HepG2 (cell line): ENCODE data around the gene CNTN2. TPM values are rescaled to one million over a fixed set of nuclear protein-coding genes. Genes with fewer than 3 reads are reported as not detected.

Experiments
- ATF1 ChIP-seq: IDR thresholded peaks from 2 replicates; pipeline ENCODE4 v1.6.1; 2016; ENCODE audit warnings: mild to moderate bottlenecking, control low read depth
- FOXP1 ChIP-seq, 2 experiments: fragments of 450-650 bp in 1 of 2; IDR thresholded peaks; 2 replicates each; pipeline ENCODE4 v1.6.1; 2017 to 2018; ENCODE audit warnings: antibody characterized with exemption in 1 of 2
- HOXA5 ChIP-seq: sonication (generic); formaldehyde crosslinking; IDR thresholded peaks from 2 replicates; pipeline ENCODE4 v1.4.0; 2020; ENCODE audit warnings: missing genetic modification reagents
- JUNB ChIP-seq: sonication (generic); formaldehyde crosslinking; IDR thresholded peaks from 2 replicates; pipeline ENCODE4 v1.8.0; 2022; ENCODE audit warnings: missing genetic modification reagents, mild to moderate bottlenecking, borderline replicate concordance
- NCOA5 ChIP-seq: sonication (generic); formaldehyde crosslinking; IDR thresholded peaks from 2 replicates; pipeline ENCODE4 v1.4.0; 2020; ENCODE audit warnings: missing genetic modification reagents
- NCOR1 ChIP-seq: fragments of 200-600 bp; sonication (generic); IDR thresholded peaks from 2 replicates; pipeline ENCODE4 v1.7.0; 2017; ENCODE audit warnings: antibody characterized with exemption, low read length, borderline replicate concordance
- NFAT5 ChIP-seq: sonication (generic); formaldehyde crosslinking; IDR thresholded peaks from 2 replicates; pipeline ENCODE4 v1.4.0; 2020; ENCODE audit warnings: missing genetic modification reagents
- NFKB2 ChIP-seq: sonication (generic); formaldehyde crosslinking; IDR thresholded peaks from 2 replicates; pipeline ENCODE4 v1.4.0; 2020; ENCODE audit warnings: missing genetic modification reagents, borderline replicate concordance
- POGZ ChIP-seq: sonication (generic); formaldehyde crosslinking; IDR thresholded peaks from 2 replicates; pipeline ENCODE4 v1.4.0; 2020; ENCODE audit warnings: mild to moderate bottlenecking, missing genetic modification reagents
- SETDB1 ChIP-seq: sonication (generic); formaldehyde crosslinking; IDR thresholded peaks from 2 replicates; pipeline ENCODE4 v1.5.1; 2020; ENCODE audit warnings: missing genetic modification reagents, mild to moderate bottlenecking, borderline replicate concordance
- SRF ChIP-seq: IDR thresholded peaks from 2 replicates; pipeline ENCODE4 v1.6.1; 2011; ENCODE audit warnings: mild to moderate bottlenecking, low read depth, low read length, moderate library complexity
- TCF12 ChIP-seq, 2 experiments: fragments of 450-650 bp in 1 of 2; sonication (generic) in 1 of 2; formaldehyde crosslinking in 1 of 2; IDR thresholded peaks; 2 replicates each; pipeline versions ENCODE4 v1.6.1 to v1.8.0; 2017 to 2022; ENCODE audit warnings: antibody characterized with exemption in 1 of 2, mild to moderate bottlenecking in 1 of 2, missing genetic modification reagents in 1 of 2, moderate library complexity in 1 of 2
- ZFP62 ChIP-seq: sonication (generic); formaldehyde crosslinking; IDR thresholded peaks from 2 replicates; pipeline ENCODE4 v1.4.0; 2020; ENCODE audit warnings: missing genetic modification reagents
- ZFP82 ChIP-seq: sonication (generic); formaldehyde crosslinking; IDR thresholded peaks from 2 replicates; pipeline ENCODE4 v1.5.1; 2020; ENCODE audit warnings: mild to moderate bottlenecking, missing genetic modification reagents, borderline replicate concordance
- ZNF101 ChIP-seq: sonication (generic); formaldehyde crosslinking; IDR thresholded peaks from 2 replicates; pipeline ENCODE4 v1.4.0; 2020; ENCODE audit warnings: mild to moderate bottlenecking, low read depth, missing genetic modification reagents, borderline replicate concordance
- ZNF251 ChIP-seq: sonication (generic); formaldehyde crosslinking; IDR thresholded peaks from 2 replicates; pipeline ENCODE4 v1.9.0; 2021; ENCODE audit warnings: mild to moderate bottlenecking, missing genetic modification reagents
- ZNF780A ChIP-seq: sonication (generic); formaldehyde crosslinking; IDR thresholded peaks from 2 replicates; pipeline ENCODE4 v1.8.0; 2022; ENCODE audit warnings: mild to moderate bottlenecking, missing genetic modification reagents, moderate library complexity
- polyA plus RNA-seq, 8 experiments: library from polyadenylated mRNA; depleted of rRNA in 3 of 8; stranded (reverse) in 7 of 8; unstranded in 1 of 8; fragments of >200 nt; fragmentation: Illumina TruSeq in 4 of 8; extraction: Trizol in 4 of 8; gene quantifications; 2 replicates each; pipeline versions ENCODE4 v1.2.1 to v1.2.3, GENCODE V29; 2011 to 2016; ENCODE audit warnings: low read depth in 4 of 8, missing spikeins in 1 of 8, mixed read lengths in 1 of 8; ENCODE audit not compliant: insufficient read depth in 1 of 8
- total RNA-seq, 5 experiments: library from RNA; depleted of rRNA; stranded (reverse); fragments of >200 nt; fragmentation: Illumina TruSeq; extraction: Trizol; gene quantifications; 2 replicates each; pipeline ENCODE4 v1.2.3, GENCODE V29; 2016; ENCODE audit warnings: low read depth in 1 of 5
- TF ChIP-seq, protein P1 (sequence below): sonication (generic); formaldehyde crosslinking; IDR thresholded peaks from 2 replicates; pipeline ENCODE4 v1.8.0; 2022; ENCODE audit warnings: missing genetic modification reagents, low read depth, mild to moderate bottlenecking, borderline replicate concordance
- TF ChIP-seq, protein P2 (sequence below): sonication (generic); formaldehyde crosslinking; IDR thresholded peaks from 2 replicates; pipeline ENCODE4 v1.5.1; 2020; ENCODE audit warnings: missing genetic modification reagents, mild to moderate bottlenecking, borderline replicate concordance
- TF ChIP-seq, protein P3 (sequence below): sonication (generic); formaldehyde crosslinking; IDR thresholded peaks from 2 replicates; pipeline ENCODE4 v1.5.0; 2020; ENCODE audit warnings: mild to moderate bottlenecking, missing genetic modification reagents, moderate library complexity

Gene CNTN2
- total and polyA plus RNA-seq, 2 of the 13 experiments (the other 11 are each of a cell fraction or from before 2014, with no cell fraction given): not detected

DNA sequence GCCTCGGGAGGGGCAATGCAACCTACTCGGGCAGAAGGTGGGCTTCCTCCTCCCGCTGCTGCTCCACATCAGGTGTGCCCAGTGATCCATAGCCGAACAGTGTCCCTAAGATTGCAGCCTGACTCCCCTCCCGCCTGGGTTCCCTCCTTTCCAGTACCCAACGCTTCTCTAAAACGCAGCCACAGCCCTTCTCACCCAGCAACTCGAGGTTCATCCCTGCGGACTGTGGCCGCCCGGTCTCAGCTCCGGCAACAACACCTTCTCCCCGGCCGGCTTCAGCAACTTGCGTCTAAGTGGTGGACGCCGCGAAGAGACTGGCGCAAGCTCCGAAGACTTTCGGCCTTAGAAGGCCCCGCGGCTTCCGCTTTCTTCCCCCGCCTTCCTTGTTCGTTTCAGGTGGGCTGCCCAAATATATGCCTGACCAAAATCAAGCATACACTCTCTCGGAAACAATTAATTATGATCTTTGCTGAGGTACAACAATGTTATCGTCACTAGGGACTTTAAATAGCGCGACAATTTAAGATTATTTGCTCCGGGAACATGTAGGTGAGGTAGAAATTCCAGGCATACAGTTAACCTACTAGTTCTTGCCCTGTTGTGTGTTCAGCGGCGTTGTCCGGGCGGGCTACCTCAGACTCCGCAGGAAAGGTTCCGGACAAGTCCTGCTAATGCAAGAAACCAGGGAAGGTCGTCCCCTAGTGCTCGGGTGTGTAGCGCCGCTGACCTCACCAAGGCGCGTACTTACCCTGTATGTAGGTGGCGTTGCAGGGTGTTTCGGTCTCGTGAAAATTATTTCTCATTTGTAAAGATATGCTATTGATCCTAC lies 78.9 kb downstream of the CNTN2 start, which contains the start of gene RBBP5 (continued):
- no peak for TF ChIP-seq NFAT5
- TF ChIP-seq ZNF251 (CRISPR knock-in tag): no peak
- TF ChIP-seq ZNF780A: 0 out of 2 replicates have a peak, but pooled peaks have one; percentile 44
- peak; percentile 78; the same call in 1 of the 2 replicates for TF ChIP-seq SRF
- peak; percentile 92 for TF ChIP-seq POGZ (CRISPR knock-in tag)
- TF ChIP-seq NCOR1: peak; percentile 72; the same call in 1 of the 2 replicates
- peak; percentile 80 for TF ChIP-seq ATF1 (CRISPR knock-in tag)
- TF ChIP-seq, protein P1, sequence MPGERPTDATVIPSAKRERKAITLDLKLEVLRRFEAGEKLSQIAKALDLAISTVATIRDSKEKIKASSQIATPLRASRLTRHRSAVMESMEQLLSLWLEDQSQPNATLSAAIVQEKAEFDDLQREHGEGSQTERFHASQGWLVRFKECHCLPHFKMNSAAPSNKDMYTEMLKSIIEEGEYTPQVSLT (CRISPR knock-in tag): no peak
- TF ChIP-seq SETDB1 (CRISPR knock-in tag): no peak
- peak; percentile 77; the same call in 1 of the 2 replicates for TF ChIP-seq NFKB2
- no peak for TF ChIP-seq FOXP1 (IDR thresholded peaks at IDR 0.05)
- peak; percentile 73 for TF ChIP-seq FOXP1 (CRISPR knock-in tag; IDR thresholded peaks at IDR 0.05)
- TF ChIP-seq, protein P2, sequence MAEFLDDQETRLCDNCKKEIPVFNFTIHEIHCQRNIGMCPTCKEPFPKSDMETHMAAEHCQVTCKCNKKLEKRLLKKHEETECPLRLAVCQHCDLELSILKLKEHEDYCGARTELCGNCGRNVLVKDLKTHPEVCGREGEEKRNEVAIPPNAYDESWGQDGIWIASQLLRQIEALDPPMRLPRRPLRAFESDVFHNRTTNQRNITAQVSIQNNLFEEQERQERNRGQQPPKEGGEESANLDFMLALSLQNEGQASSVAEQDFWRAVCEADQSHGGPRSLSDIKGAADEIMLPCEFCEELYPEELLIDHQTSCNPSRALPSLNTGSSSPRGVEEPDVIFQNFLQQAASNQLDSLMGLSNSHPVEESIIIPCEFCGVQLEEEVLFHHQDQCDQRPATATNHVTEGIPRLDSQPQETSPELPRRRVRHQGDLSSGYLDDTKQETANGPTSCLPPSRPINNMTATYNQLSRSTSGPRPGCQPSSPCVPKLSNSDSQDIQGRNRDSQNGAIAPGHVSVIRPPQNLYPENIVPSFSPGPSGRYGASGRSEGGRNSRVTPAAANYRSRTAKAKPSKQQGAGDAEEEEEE (CRISPR knock-in tag): no peak
- TF ChIP-seq ZFP62: no peak
- TF ChIP-seq ZFP82 (CRISPR knock-in tag): peak; percentile 91; the same call in 1 of the 2 replicates
- no peak for TF ChIP-seq JUNB (CRISPR knock-in tag)
- TF ChIP-seq, protein P3, sequence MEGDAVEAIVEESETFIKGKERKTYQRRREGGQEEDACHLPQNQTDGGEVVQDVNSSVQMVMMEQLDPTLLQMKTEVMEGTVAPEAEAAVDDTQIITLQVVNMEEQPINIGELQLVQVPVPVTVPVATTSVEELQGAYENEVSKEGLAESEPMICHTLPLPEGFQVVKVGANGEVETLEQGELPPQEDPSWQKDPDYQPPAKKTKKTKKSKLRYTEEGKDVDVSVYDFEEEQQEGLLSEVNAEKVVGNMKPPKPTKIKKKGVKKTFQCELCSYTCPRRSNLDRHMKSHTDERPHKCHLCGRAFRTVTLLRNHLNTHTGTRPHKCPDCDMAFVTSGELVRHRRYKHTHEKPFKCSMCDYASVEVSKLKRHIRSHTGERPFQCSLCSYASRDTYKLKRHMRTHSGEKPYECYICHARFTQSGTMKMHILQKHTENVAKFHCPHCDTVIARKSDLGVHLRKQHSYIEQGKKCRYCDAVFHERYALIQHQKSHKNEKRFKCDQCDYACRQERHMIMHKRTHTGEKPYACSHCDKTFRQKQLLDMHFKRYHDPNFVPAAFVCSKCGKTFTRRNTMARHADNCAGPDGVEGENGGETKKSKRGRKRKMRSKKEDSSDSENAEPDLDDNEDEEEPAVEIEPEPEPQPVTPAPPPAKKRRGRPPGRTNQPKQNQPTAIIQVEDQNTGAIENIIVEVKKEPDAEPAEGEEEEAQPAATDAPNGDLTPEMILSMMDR: peak; percentile 92
- no peak for TF ChIP-seq TCF12 (IDR thresholded peaks at IDR 0.05)
- no peak for TF ChIP-seq TCF12 (CRISPR knock-in tag; IDR thresholded peaks at IDR 0.05)
- TF ChIP-seq ZNF101 (CRISPR knock-in tag): no peak
- TF ChIP-seq HOXA5: peak; percentile 47
- no peak for TF ChIP-seq NCOA5
